ENCODE data around the gene PELI2. TPM values are rescaled to one million over a fixed set of nuclear protein-coding genes. Genes with fewer than 3 reads are reported as not detected.

The PELI2 gene
- total and polyA plus RNA-seq, 9 donors: 13.0 to 36.8 (median 28.5) TPM

- DNase-seq: no peak
- intact Hi-C loops (cut with DNase I): loop anchor here in 1 of 4 donors (10.0 kb wide), 1 partner anchor 79 kb away; no protein-coding TSS in a partner anchor
- Histone ChIP-seq H3K4me3 (no peak overlapping the region), H3K27me3 (no peaks in the 10 kb centered on the region), H3K27ac (no peak overlapping the region), H3K9me3 (no peaks in the 10 kb centered on the region), H3K4me1 (ENCODE audit: insufficient read depth) (peaks cover 24% of the 10 kb centered on the region), H3K36me3 (no peaks in the 10 kb centered on the region)
- 94 to 97% (median 95%) methylated on average over 12 of the region's 12 CpGs for WGBS, 3 donors
- TF ChIP-seq CTCF (IDR thresholded peaks at IDR 0.05): no peak
- no peak for TF ChIP-seq POLR2A (IDR thresholded peaks at IDR 0.05)
- TF ChIP-seq EP300 (IDR thresholded peaks at IDR 0.05): no peak
Measured at GRCh38 chr14:56125772-56126636, 7.8 kb downstream of the PELI2 start.

DNA sequence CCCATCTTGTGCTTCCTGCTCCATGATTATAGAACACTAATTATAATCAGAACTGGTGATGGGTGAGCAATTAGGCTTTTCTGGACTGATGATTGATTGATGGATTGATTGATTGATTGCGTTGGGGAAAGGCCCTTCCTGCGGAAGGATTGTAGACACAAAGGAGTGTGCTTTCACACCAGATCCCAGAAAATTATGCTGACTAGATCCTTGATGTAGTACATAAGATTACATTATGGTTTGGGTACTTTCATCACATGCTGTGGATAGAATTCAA, 8.4 kb downstream of the PELI2 start:
- Histone ChIP-seq H3K4me1 (ENCODE audit: insufficient read depth) (peaks cover 24% of the 10 kb centered on the region), H3K4me3 (no peak overlapping the region), H3K27me3 (no peaks in the 10 kb centered on the region), H3K9me3 (no peaks in the 10 kb centered on the region), H3K27ac (no peak overlapping the region), H3K36me3 (no peaks in the 10 kb centered on the region)
- TF ChIP-seq EP300 (IDR thresholded peaks at IDR 0.05) (no peak), POLR2A (IDR thresholded peaks at IDR 0.05) (no peak), CTCF (IDR thresholded peaks at IDR 0.05) (no peak)
- intact Hi-C loops (cut with DNase I): loop anchor here in 1 of 4 donors (10.0 kb wide), 1 partner anchor 78 kb away; no protein-coding TSS in a partner anchor
- WGBS, 3 donors: 77 to 91% (median 82%) methylated on average over 2 of the region's 2 CpGs
- DNase-seq: no peak

GRCh38 chr14:56127156-56127555, 8.9 kb downstream of the PELI2 start:
- Histone ChIP-seq H3K36me3 (no peaks in the 10 kb centered on the region), H3K9me3 (no peaks in the 10 kb centered on the region), H3K4me1 (ENCODE audit: insufficient read depth) (peaks cover 22% of the 10 kb centered on the region), H3K4me3 (no peak overlapping the region), H3K27ac (no peak overlapping the region), H3K27me3 (no peaks in the 10 kb centered on the region)
- 73 to 80% (median 79%) methylated on average over 3 of the region's 3 CpGs for WGBS, 3 donors
- intact Hi-C loops (cut with DNase I): loop anchor here in 1 of 4 donors (10.0 kb wide), 1 partner anchor 78 kb away; no protein-coding TSS in a partner anchor
- no peak for DNase-seq
- no peak for TF ChIP-seq EP300 (IDR thresholded peaks at IDR 0.05)
- no peak for TF ChIP-seq CTCF (IDR thresholded peaks at IDR 0.05)
- TF ChIP-seq POLR2A (IDR thresholded peaks at IDR 0.05): no peak

DNA sequence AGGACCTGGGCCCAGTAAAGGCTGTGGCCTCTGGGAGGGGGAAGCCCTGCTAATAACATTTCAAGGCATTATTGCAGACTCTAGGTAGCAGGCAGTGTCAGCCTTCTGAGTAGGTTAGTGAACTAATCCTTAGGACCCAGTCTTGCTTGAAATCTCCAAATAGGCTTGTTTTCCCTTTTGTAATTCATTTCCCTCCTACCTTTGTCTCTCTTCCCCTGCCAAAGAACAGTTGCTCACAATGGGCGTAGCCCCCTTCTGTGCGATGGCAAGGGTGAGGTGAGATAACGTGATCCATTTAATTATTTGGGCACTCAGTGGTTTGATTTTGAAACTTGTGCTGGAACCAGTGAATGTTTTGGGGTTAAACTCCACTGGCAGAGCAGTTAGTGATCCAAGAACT, 10.9 kb downstream of the PELI2 start:
- TF ChIP-seq CTCF (IDR thresholded peaks at IDR 0.05): no peak
- no peak for TF ChIP-seq POLR2A (IDR thresholded peaks at IDR 0.05)
- TF ChIP-seq EP300 (IDR thresholded peaks at IDR 0.05): no peak
- H3K27ac ChIP-seq: no peak overlapping the region
- intact Hi-C loops (cut with DNase I): loop anchor here in 1 of 4 donors (10.0 kb wide), 1 partner anchor 76 kb away; no protein-coding TSS in a partner anchor
- no peaks in the 10 kb centered on the region for H3K27me3 ChIP-seq
- H3K4me3 ChIP-seq: no peak overlapping the region
- peaks cover 21% of the 10 kb centered on the region for H3K4me1 ChIP-seq (ENCODE audit: insufficient read depth)
- DNase-seq: no peak
- WGBS, 3 donors: 91 to 98% (median 93%) methylated on average over 3 of the region's 3 CpGs
- no peaks in the 10 kb centered on the region for H3K36me3 ChIP-seq
- no peaks in the 10 kb centered on the region for H3K9me3 ChIP-seq

All from ovary (tissue), 9 donors.